Endometrial microvascular endothelial cells (primary cell): ENCODE measurements around the gene NSUN5. TPM values are rescaled to one million over a fixed set of nuclear protein-coding genes. Genes with fewer than 3 reads are reported as not detected.
"Not testable (repeated sequence)": the region's sequence is repeated elsewhere in the genome, so short reads cannot be mapped to it uniquely, and the experiment has no call there.

Source experiments
- in situ Hi-C: cut with HindIII; loops from 2 replicates; pipeline ENCODE4 v1.10.0; 2017; ENCODE audit warnings: low sequenced_read_pairs, low pct_unique_long_range_greater_than_20kb; ENCODE audit errors: inconsistent ontology term
- total RNA-seq: library from RNA; depleted of rRNA; stranded (reverse); fragments of >200 nt; gene quantifications from one replicate; pipeline ENCODE4 v1.2.3, GENCODE V29; 2015; ENCODE audit errors: inconsistent ontology term

NSUN5 gene
- total RNA-seq, 1 donor from 2014 or later, result 14.6 TPM

DNA sequence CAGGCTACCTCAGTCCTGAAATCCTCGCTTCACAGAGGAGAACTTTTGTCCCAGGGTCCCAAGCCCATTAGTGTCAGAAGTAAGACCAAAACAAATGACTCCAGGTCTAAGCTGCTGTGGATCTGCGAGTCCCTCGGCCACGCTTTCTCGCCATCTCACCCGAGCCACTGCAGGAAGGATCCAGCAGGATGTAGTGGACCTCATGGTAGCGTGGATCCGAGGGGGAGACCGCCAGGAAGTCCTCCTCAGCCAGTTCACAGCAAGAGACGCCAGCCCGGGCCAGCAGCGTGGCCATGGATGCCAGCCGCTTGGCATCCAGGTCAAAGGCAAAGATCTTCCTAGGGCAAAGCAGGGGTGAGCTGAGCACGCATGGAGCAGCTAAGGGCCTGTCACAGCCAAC is 4.6 kb downstream of the NSUN5 start:
- in situ Hi-C loops, result no loop called here

- in situ Hi-C loops, result no loop called here
Observed at GRCh38 chr7:73303546-73303945, 5.1 kb downstream of the NSUN5 start.

GRCh38 chr7:73302846-73303245 is 5.8 kb downstream of the NSUN5 start:
- in situ Hi-C loops, result not testable (repeated sequence)

DNA sequence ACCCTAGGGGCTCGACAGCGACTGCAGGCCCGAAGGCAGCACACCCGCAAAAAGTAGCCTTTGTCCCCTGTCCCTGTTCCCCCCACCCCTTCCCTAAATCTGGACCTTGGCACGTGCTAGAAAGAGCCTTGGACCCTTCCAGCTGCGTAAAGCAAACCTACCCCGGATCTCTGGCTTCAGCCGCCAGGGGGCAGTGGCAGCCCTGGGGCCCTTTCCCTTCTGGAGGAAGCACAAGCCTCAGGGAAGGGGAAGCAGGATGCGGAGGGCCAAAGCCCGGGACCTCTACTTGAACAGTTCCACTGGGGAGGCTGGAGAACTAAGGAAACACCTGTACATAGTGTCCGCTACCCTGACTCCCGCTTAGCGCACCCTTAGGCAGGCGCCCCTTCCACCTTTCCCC is 7.5 kb downstream of the NSUN5 start:
- in situ Hi-C loops, result not testable (repeated sequence)

DNA sequence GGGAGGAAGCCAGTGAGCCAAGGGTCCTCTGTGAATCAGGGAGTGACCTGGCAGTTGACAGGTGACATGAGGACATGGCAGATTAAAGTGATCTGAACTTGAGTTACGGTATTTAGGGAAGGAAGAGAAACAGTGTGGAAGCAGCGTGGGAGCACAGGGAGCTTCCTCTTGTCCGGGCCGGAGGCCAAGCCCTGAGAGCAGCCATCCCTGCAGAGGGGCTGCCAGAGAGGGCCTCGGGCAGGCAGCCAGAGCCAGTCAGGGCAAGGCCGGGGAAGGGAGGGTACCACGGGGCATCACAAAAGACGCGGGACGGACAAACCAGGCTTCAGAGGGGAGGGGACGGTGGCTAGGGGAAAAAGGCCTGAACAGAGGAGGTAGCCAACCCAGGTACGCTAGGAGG is 8.8 kb downstream of the NSUN5 start:
- in situ Hi-C loops, result not testable (repeated sequence)

DNA sequence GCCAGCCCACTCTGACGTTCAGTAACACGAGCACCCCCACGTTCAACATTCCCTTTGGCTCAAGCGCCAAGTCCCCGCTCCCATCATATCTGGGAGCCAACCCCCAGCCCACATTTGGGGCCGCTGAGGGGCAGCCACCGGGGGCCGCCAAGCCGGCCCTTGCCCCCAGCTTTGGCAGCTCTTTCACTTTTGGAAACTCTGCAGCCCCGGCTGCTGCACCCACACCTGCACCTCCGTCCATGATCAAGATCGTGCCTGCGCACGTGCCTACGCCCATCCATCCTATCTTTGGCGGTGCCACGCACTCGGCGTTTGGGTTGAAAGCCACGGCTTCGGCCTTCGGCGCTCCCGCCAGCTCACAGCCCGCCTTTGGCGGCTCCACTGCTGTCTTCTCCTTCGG is 10.9 kb downstream of the NSUN5 start:
- in situ Hi-C loops, result not testable (repeated sequence)

GRCh38 chr7:73297235-73297634 is 11.4 kb downstream of the NSUN5 start:
- in situ Hi-C loops, result not testable (repeated sequence)

GRCh38 chr7:73277210-73277609 is 31.4 kb downstream of the NSUN5 start:
- in situ Hi-C loops, result not testable (repeated sequence)

GRCh38 chr7:73267813-73268212 is 40.8 kb downstream of the NSUN5 start:
- in situ Hi-C loops, result not testable (repeated sequence)

DNA sequence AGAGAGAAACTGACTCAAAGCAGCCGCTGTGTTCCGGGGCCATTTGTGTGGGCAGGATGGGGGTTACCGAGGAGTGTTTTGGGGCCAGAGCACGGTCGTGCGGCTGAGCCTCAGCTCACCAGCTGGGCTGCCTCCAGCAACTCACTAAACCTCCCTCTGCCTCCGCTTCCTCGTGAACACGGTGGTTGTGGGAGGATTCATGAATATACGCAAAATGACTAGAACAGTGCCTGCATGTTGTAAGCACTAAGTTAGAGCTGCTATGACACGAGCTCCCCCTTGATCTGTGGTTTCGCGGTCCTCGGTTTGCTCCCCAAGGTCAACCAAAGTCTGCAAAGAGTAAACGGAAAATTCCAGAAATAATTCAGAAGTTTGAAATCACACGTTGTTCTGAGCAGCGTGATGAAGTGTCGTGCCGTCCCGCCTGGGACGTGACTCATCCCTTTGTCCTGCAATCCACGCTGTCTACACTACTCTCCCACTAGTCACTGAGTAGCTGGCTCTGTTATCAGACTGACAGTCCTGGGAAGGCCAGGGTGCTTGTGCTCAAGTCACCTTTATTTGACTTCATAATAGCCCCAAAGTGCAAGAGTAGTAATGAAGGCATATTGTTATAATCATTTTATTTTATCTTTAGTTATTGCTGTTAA is 41.8 kb downstream of the NSUN5 start:
- in situ Hi-C loops, result not testable (repeated sequence)

DNA sequence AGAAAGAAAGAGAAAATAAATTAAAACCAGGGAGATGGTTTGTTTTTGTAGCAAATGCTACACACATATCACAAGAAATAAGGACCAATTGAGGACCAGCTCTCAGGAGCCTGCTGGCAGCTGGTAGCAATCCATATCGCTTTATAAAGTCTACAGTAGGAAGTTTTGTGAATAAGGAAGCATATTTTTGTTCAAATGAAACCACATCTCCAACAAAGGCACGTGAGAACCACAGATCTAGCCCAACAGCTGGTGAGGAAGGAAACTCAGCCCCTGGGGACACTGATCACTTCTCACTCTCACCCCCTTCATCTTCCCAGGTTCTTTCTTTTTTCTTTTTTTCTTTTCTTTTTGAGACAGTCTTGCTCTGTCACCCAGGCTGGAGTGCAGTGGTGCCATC is 46.2 kb downstream of the NSUN5 start:
- in situ Hi-C loops, result not testable (repeated sequence)

Other genes starting within 250 kb of the NSUN5 start
- not detected for gene SPDYE9, start 222.8 kb downstream of the NSUN5 start, total RNA-seq
- not detected for gene TRIM50, start 19.3 kb upstream of the NSUN5 start, total RNA-seq
- not detected for gene FKBP6, start 19.3 kb upstream of the NSUN5 start, total RNA-seq
- gene FZD9, start 125.0 kb upstream of the NSUN5 start, total RNA-seq, result 1.6 TPM
- gene BAZ1B, start 213.5 kb upstream of the NSUN5 start, total RNA-seq, result 35.7 TPM
- gene BCL7B, start 248.9 kb upstream of the NSUN5 start, total RNA-seq, result 112 TPM